A549 (cell line): ENCODE results near the gene EPHB1. TPM values are rescaled to one million over a fixed set of nuclear protein-coding genes. Genes with fewer than 3 reads are reported as not detected.

Source experiments
- ATAC-seq, 2 experiments: fragments of 200-7000 bp in 1 of 2; fragments of >200 bp in 1 of 2; cut with Nextera tagmentation in 1 of 2; cut with Tn5 transposase in 1 of 2; 3 replicates each; pipeline versions ENCODE4 v1.8.0 to v1.9.1; 2018 to 2020; ENCODE audit warnings: mild to moderate bottlenecking in 1 of 2, moderate library complexity in 1 of 2
- CTCF ChIA-PET: fragments of 300-600 bp; sonication (Branson Sonifier 250); formaldehyde crosslinking; extraction: SDS; loops from one replicate; lab custom pipeline; 2021; ENCODE audit warnings: antibody characterized with exemption, inconsistent platforms; lab: Yijun Ruan, JAX
- POLR2A ChIA-PET: fragments of 350-600 bp; formaldehyde crosslinking; extraction: SDS; loops from one replicate; lab custom pipeline; 2021; ENCODE audit warnings: antibody characterized with exemption, inconsistent platforms; lab: Yijun Ruan, JAX
- DNase-seq, 2 experiments: peaks; one replicate each; pipeline versions ENCODE4 v3.0.0 to v3.0.0-alpha.2; 2011 to 2016; ENCODE audit warnings: low read depth in 1 of 2, low spot score in 1 of 2
- FAIRE-seq: peaks from 2 replicates; lab custom pipeline; 2011; peaks lifted over from hg19 to GRCh38; lab: Jason Lieb, UNC
- H3K27ac ChIP-seq, 2 experiments: fragments of >200 bp; sonication (Bioruptor Twin); formaldehyde crosslinking; 3 replicates each; pipeline ENCODE4 v1.5.1; 2016 to 2017
- H3K4me1 ChIP-seq: fragments of >200 bp; sonication (Bioruptor Twin); formaldehyde crosslinking; 3 replicates; pipeline ENCODE4 v1.6.1; 2016
- H3K4me2 ChIP-seq: fragments of >200 bp; sonication (Bioruptor Twin); formaldehyde crosslinking; 3 replicates; pipeline ENCODE4 v1.6.1; 2016
- H3K4me3 ChIP-seq: fragments of >200 bp; sonication (Bioruptor Twin); formaldehyde crosslinking; 3 replicates; pipeline ENCODE4 v1.5.1; 2016
- H3K9me3 ChIP-seq: fragments of >200 bp; sonication (Bioruptor Twin); formaldehyde crosslinking; 3 replicates; pipeline ENCODE4 v1.6.1; 2016
- CBX2 ChIP-seq: fragments of 200-600 bp; sonication (generic); IDR thresholded peaks from 2 replicates; pipeline ENCODE4 v1.6.1; 2016; ENCODE audit warnings: low read depth, mild to moderate bottlenecking, borderline replicate concordance
- CBX8 ChIP-seq: fragments of 200-600 bp; sonication (generic); IDR thresholded peaks from 2 replicates; pipeline ENCODE4 v1.6.1; 2016
- CEBPB ChIP-seq, 2 experiments: fragments of >200 bp in 1 of 2; sonication (Bioruptor Twin) in 1 of 2; formaldehyde crosslinking in 1 of 2; IDR thresholded peaks; 2 replicates each; pipeline ENCODE4 v1.6.1; 2012 to 2016
- CHD2 ChIP-seq: fragments of 150-350 bp; IDR thresholded peaks from 2 replicates; pipeline ENCODE4 v1.6.1; 2014; ENCODE audit warnings: low read length; ENCODE audit not compliant: partially characterized antibody
- EHF ChIP-seq: fragments of 250-450 bp; sonication (Bioruptor Pico); IDR thresholded peaks from 2 replicates; pipeline ENCODE4 v1.5.0; 2020; ENCODE audit warnings: mild to moderate bottlenecking
- ELK1 ChIP-seq: fragments of 150-350 bp; IDR thresholded peaks from 2 replicates; pipeline ENCODE4 v1.6.1; 2014; ENCODE audit warnings: low read depth, mild to moderate bottlenecking, low read length
- ESRRA ChIP-seq: fragments of 150-350 bp; IDR thresholded peaks from 2 replicates; pipeline ENCODE4 v1.6.1; 2014; ENCODE audit warnings: mild to moderate bottlenecking, low read length, borderline replicate concordance
- FOSB ChIP-seq: fragments of 250-450 bp; sonication (Bioruptor Pico); IDR thresholded peaks from 2 replicates; pipeline ENCODE4 v1.5.0; 2020; ENCODE audit warnings: mild to moderate bottlenecking, moderate library complexity
- HDAC2 ChIP-seq: fragments of 200-600 bp; sonication (generic); IDR thresholded peaks from 2 replicates; pipeline ENCODE4 v1.6.1; 2016
- HEYL ChIP-seq: fragments of 250-450 bp; sonication (Bioruptor Pico); IDR thresholded peaks from 2 replicates; pipeline ENCODE4 v1.8.0; 2021; ENCODE audit warnings: mild to moderate bottlenecking, moderate library complexity
- HOXB13 ChIP-seq: fragments of 250-450 bp; sonication (Bioruptor Pico); IDR thresholded peaks from 2 replicates; pipeline ENCODE4 v1.5.0; 2020; ENCODE audit warnings: low read depth, mild to moderate bottlenecking, moderate library complexity
- HOXB5 ChIP-seq: fragments of 250-450 bp; sonication (Bioruptor Pico); IDR thresholded peaks from 2 replicates; pipeline ENCODE4 v1.5.0; 2020; ENCODE audit warnings: mild to moderate bottlenecking, moderate library complexity
- JUN ChIP-seq, 2 experiments: fragments of >200 bp; sonication (Bioruptor Twin); formaldehyde crosslinking; IDR thresholded peaks; 2 replicates in 1 of 2; 3 replicates in 1 of 2; pipeline ENCODE4 v1.6.1; 2016 to 2017
- MYC ChIP-seq: IDR thresholded peaks from 2 replicates; pipeline ENCODE4 v1.6.1; 2012; ENCODE audit warnings: mild to moderate bottlenecking, inconsistent platforms, low read length, improper control_type of control experiment, borderline replicate concordance
- NFE2L2 ChIP-seq: fragments of 150-350 bp; conservative IDR thresholded peaks from 2 replicates; pipeline ENCODE4 v1.6.1; 2014; ENCODE audit warnings: low read length
- PHF8 ChIP-seq: fragments of 200-600 bp; sonication (generic); IDR thresholded peaks from 2 replicates; pipeline ENCODE4 v1.6.1; 2016; ENCODE audit warnings: low read depth, mild to moderate bottlenecking, antibody characterized with exemption, moderate library complexity, borderline replicate concordance
- POLR2AphosphoS2 ChIP-seq: conservative IDR thresholded peaks from 2 replicates; pipeline ENCODE4 v1.6.1; 2012; ENCODE audit warnings: low read length, improper control_type of control experiment, inconsistent platforms
- RAD21 ChIP-seq, 2 experiments: fragments of >200 bp in 1 of 2; sonication (Bioruptor Twin) in 1 of 2; formaldehyde crosslinking in 1 of 2; IDR thresholded peaks in 1 of 2; conservative IDR thresholded peaks in 1 of 2; 2 replicates in 1 of 2; 3 replicates in 1 of 2; pipeline ENCODE4 v1.6.1; 2012 to 2018; ENCODE audit warnings: inconsistent platforms in 1 of 2
- RFX5 ChIP-seq: fragments of 450-650 bp; IDR thresholded peaks from 2 replicates; pipeline ENCODE4 v1.7.1; 2014; ENCODE audit warnings: antibody characterized with exemption, mild to moderate bottlenecking, moderate library complexity
- RNF2 ChIP-seq: fragments of 200-600 bp; sonication (generic); IDR thresholded peaks from 2 replicates; pipeline ENCODE4 v1.6.1; 2016; ENCODE audit warnings: low read depth, mild to moderate bottlenecking, antibody characterized with exemption, moderate library complexity, borderline replicate concordance
- SREBF2 ChIP-seq: fragments of 450-650 bp; IDR thresholded peaks from 2 replicates; pipeline ENCODE4 v1.6.1; 2014; ENCODE audit warnings: mild to moderate bottlenecking, moderate library complexity
- TFCP2L1 ChIP-seq: fragments of 250-450 bp; sonication (Bioruptor Pico); IDR thresholded peaks from 2 replicates; pipeline ENCODE4 v1.5.0; 2021; ENCODE audit warnings: mild to moderate bottlenecking
- TP53 ChIP-seq: fragments of 250-450 bp; sonication (Bioruptor Pico); IDR thresholded peaks from 2 replicates; pipeline ENCODE4 v1.5.0; 2021; ENCODE audit warnings: mild to moderate bottlenecking, moderate library complexity
- ZNF302 ChIP-seq: fragments of 250-450 bp; sonication (Bioruptor Pico); IDR thresholded peaks from 2 replicates; pipeline ENCODE4 v1.9.0; 2021; ENCODE audit warnings: inconsistent platforms, mild to moderate bottlenecking, moderate library complexity
- WGBS: methylation state at CpG from one replicate; pipeline ENCODE4 v1.1.6; 2017; ENCODE audit errors: missing lambda C conversion rate; 5-methylcytosine and 5-hydroxymethylcytosine counted together
- polyA plus RNA-seq, 4 experiments: library from polyadenylated mRNA; depleted of rRNA in 3 of 4; stranded (reverse); fragments of >200 nt; fragmentation: RNase III in 1 of 4; extraction: RNeasy Plus Mini Kit Qiagen cat#74134 plus additional on column Dnase treatment in 1 of 4; gene quantifications; 2 replicates in 3 of 4; 3 replicates in 1 of 4; pipeline ENCODE4 v1.2.3, GENCODE V29; 2011 to 2017
- TF ChIP-seq, protein P1 (sequence below): fragments of 450-650 bp; IDR thresholded peaks from 2 replicates; pipeline ENCODE4 v1.6.1; 2014; ENCODE audit warnings: antibody characterized with exemption
- TF ChIP-seq, protein P2 (sequence below): IDR thresholded peaks from 2 replicates; pipeline ENCODE4 v1.6.1; 2012
- TF ChIP-seq, protein P3 (sequence below): fragments of >200 bp; sonication (Bioruptor Twin); formaldehyde crosslinking; IDR thresholded peaks from 2 replicates; pipeline ENCODE4 v1.6.1; 2016

The EPHB1 gene
- polyA plus RNA-seq, 2 of the 4 experiments (the other 2 are of a cell fraction), result 0.18 to 0.21 TPM

DNA sequence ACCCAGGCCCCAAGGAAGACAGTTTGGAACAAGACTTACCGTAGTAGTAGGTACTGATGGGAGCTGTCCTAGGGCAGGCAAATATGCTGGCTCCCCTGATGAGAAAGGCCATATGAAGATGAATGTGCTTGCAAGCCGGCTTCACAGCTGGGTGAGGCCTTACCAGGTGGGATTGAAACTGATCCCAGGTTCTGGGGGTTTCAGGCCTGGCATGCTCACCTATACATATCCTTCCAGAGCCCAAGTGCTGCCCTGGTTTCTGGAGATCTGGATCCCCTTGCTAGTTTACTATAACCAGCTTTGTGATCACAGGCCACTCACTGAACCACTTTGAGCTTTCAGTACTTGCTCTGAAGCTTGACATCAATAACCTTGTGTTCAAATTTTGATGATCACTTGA, 274.3 kb downstream of the EPHB1 start:
- Histone ChIP-seq H3K4me3 (no peak overlapping the region), H3K4me1 (no peaks in the 10 kb centered on the region), H3K4me2 (no peak overlapping the region), H3K27ac (no peak overlapping the region), H3K9me3 (no peaks in the 10 kb centered on the region)
- ATAC-seq (no peak), FAIRE-seq (no peak), DNase-seq (no peak)
- no peak for TF ChIP-seq CBX2
- no peak for TF ChIP-seq RAD21 (conservative IDR thresholded peaks at IDR 0.05 in 1 of 2, IDR thresholded peaks at IDR 0.05 in 1 of 2)
- no peak for TF ChIP-seq PHF8
- no peak for TF ChIP-seq TFCP2L1 (CRISPR knock-in tag)
- TF ChIP-seq CEBPB (IDR thresholded peaks at IDR 0.05), result no peak
- TF ChIP-seq, protein P1, sequence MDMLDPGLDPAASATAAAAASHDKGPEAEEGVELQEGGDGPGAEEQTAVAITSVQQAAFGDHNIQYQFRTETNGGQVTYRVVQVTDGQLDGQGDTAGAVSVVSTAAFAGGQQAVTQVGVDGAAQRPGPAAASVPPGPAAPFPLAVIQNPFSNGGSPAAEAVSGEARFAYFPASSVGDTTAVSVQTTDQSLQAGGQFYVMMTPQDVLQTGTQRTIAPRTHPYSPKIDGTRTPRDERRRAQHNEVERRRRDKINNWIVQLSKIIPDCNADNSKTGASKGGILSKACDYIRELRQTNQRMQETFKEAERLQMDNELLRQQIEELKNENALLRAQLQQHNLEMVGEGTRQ, result no peak
- TF ChIP-seq HDAC2, result no peak
- no peak for TF ChIP-seq HOXB5 (CRISPR knock-in tag)
- TF ChIP-seq RNF2, result no peak
- no peak for TF ChIP-seq ELK1
- no peak for TF ChIP-seq RFX5
- no peak for TF ChIP-seq JUN (IDR thresholded peaks at IDR 0.05)
- no peak for TF ChIP-seq FOSB
- TF ChIP-seq EHF (CRISPR knock-in tag), result no peak
- TF ChIP-seq POLR2AphosphoS2, result no peak
- no peak for TF ChIP-seq CBX8
- TF ChIP-seq TP53 (CRISPR knock-in tag), result no peak
- TF ChIP-seq CHD2, result no peak
- TF ChIP-seq, protein P2, sequence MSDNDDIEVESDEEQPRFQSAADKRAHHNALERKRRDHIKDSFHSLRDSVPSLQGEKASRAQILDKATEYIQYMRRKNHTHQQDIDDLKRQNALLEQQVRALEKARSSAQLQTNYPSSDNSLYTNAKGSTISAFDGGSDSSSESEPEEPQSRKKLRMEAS, result no peak
- TF ChIP-seq, protein P3, sequence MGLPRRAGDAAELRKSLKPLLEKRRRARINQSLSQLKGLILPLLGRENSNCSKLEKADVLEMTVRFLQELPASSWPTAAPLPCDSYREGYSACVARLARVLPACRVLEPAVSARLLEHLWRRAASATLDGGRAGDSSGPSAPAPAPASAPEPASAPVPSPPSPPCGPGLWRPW, result no peak
- ChIA-PET POLR2A (no interaction called here), CTCF (no interaction called here)
- 46% methylated on average over 2 of the region's 2 CpGs for WGBS

DNA sequence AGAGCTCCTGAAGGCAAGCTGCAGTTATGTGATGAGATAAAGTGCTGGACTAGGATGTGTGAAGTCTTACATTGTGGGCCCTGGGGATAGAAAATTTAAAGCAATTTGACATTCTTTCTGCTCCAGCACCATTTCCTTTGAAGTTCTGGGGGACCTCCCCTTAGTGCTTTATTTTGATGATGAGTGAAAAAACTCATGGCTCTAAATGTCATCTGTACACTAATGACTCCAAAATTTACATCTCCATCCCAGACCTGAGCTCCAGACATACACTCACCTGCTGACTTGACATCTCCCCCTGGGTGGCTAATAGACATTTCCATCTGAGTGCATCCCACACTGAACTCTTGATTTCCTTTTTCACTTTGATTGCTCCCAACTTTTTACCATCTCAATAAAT, 276.4 kb downstream of the EPHB1 start:
- no peak for ATAC-seq
- CTCF ChIA-PET, result no interaction called here

More for the DNA sequence above, 276.4 kb downstream of the EPHB1 start:
- Histone ChIP-seq H3K9me3 (no peaks in the 10 kb centered on the region), H3K4me3 (no peak overlapping the region), H3K4me1 (no peaks in the 10 kb centered on the region), H3K27ac (no peak overlapping the region), H3K4me2 (no peak overlapping the region)
- POLR2A ChIA-PET, result no interaction called here
- no peak for DNase-seq
- TF ChIP-seq MYC, result no peak
- no peak for TF ChIP-seq HDAC2
- no peak for TF ChIP-seq NFE2L2
- no peak for TF ChIP-seq ELK1
- TF ChIP-seq ESRRA, result no peak
- no peak for TF ChIP-seq CBX8
- TF ChIP-seq, protein P1, result no peak
- TF ChIP-seq HEYL, result no peak
- TF ChIP-seq ZNF302 (CRISPR knock-in tag), result no peak
- TF ChIP-seq RNF2, result no peak
- no peak for TF ChIP-seq HOXB13 (CRISPR knock-in tag)
- TF ChIP-seq EHF (CRISPR knock-in tag), result no peak
- no peak for TF ChIP-seq RAD21 (conservative IDR thresholded peaks at IDR 0.05 in 1 of 2, IDR thresholded peaks at IDR 0.05 in 1 of 2)
- no peak for TF ChIP-seq SREBF2
- no peak for TF ChIP-seq FOSB
- FAIRE-seq, result no peak
